ENCODE data around the gene DOCK2. TPM values are rescaled to one million over a fixed set of nuclear protein-coding genes. Genes with fewer than 3 reads are reported as not detected.

DOCK2 gene
- total and polyA plus RNA-seq, 2 donors (not counting 3 experiments of a cell fraction or from before 2014, with no cell fraction given): 0.62 to 4.8 TPM

DNA sequence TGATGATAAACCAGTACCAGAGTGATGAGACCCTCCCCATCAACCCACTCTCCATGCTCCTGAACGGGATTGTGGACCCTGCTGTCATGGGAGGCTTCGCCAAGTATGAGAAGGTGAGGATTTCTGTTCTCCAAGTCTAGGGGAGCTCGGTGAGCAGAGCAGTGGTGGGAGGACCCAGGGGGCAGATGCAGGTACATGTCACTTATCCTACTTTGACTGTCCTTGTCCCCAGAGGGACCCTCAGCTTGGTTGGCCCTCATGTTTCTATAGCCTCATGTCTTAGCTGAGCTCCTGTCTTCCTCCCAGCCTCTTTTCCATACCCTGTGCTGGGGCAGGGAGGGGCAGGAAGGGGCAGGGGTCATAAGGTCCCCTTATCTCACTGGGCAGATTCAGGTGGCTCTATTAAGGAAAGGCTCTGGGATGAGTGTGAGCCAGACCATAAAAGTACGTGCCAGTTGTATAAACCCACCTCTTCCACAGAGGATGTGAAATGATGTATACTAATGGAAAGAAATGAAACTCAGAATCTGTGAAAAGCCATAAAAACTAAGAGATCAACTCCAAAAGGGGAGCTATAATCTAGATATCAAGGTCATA, 430.6 kb downstream of the DOCK2 start:
- peak; percentile 71 for DNase-seq (ENCODE audit: low read depth, low spot score)
- no peak overlapping the region for H3K4me3 ChIP-seq (replicated peaks in 1 of 3; ENCODE audit: insufficient read depth in 1 of 3, low read depth in 1 of 3, low read length in 3 of 3)
- H3K27ac ChIP-seq (ENCODE audit: insufficient read depth, low read depth, low read length): no peak overlapping the region
- dilution Hi-C loops (cut with MboI; ENCODE audit: extremely low pct_ligation_motif_present, low sequenced_read_pairs) (no loop called here), intact Hi-C loops (cut with micrococcal nuclease) (no loop called here)
- no peaks in the 10 kb centered on the region for H3K79me2 ChIP-seq (ENCODE audit: control insufficient read depth, insufficient read depth, low read length)
- H3K4me2 ChIP-seq (ENCODE audit: insufficient read depth, low read length): no peak overlapping the region
- H3K4me1 ChIP-seq (ENCODE audit: control insufficient read depth, extremely low read depth, insufficient read depth, low read length): peaks cover 11% of the 10 kb centered on the region
- no peak overlapping the region for H2AFZ ChIP-seq (ENCODE audit: low read depth, low read length)
- POLR2A ChIA-PET: no interaction called here
- no peaks in the 10 kb centered on the region for H3K9me3 ChIP-seq (replicated peaks; ENCODE audit: control insufficient read depth, insufficient read depth, low read length)
- H4K20me1 ChIP-seq (replicated peaks; ENCODE audit: control insufficient read depth, extremely low read depth, insufficient read depth, low read length): no peaks in the 10 kb centered on the region
- H3K9me1 ChIP-seq (replicated peaks; ENCODE audit: control insufficient read depth, extremely low read depth, insufficient read depth, low read length): no peaks in the 10 kb centered on the region
- no peaks in the 10 kb centered on the region for H3K27me3 ChIP-seq (ENCODE audit: control insufficient read depth in 2 of 2, insufficient read depth in 2 of 2, low read length in 2 of 2)
- H3K9ac ChIP-seq (replicated peaks; ENCODE audit: extremely low read depth, insufficient read depth, low read length): no peak overlapping the region
- CTCF ChIA-PET: interaction anchor here (0.6 to 2.2 kb wide), 7 partner anchors 11 to 829 kb away, joined by 3 to 8 read pairs (median 4); partner anchors contain the start of gene INSYN2B
- no peaks in the 10 kb centered on the region for H3K36me3 ChIP-seq (ENCODE audit: control insufficient read depth in 2 of 2, extremely low read depth in 1 of 2, insufficient read depth in 2 of 2, low read length in 2 of 2)
- TF ChIP-seq FOS (IDR thresholded peaks at IDR 0.05; ENCODE audit: borderline replicate concordance, insufficient read depth, low read length): no peak
- TF ChIP-seq EZH2 (IDR thresholded peaks at IDR 0.05; ENCODE audit: borderline replicate concordance, low read depth, low read length, severe bottlenecking): no peak
- TF ChIP-seq MYC (IDR thresholded peaks at IDR 0.05; ENCODE audit: low read depth, low read length): no peak
- TF ChIP-seq, protein P1, sequence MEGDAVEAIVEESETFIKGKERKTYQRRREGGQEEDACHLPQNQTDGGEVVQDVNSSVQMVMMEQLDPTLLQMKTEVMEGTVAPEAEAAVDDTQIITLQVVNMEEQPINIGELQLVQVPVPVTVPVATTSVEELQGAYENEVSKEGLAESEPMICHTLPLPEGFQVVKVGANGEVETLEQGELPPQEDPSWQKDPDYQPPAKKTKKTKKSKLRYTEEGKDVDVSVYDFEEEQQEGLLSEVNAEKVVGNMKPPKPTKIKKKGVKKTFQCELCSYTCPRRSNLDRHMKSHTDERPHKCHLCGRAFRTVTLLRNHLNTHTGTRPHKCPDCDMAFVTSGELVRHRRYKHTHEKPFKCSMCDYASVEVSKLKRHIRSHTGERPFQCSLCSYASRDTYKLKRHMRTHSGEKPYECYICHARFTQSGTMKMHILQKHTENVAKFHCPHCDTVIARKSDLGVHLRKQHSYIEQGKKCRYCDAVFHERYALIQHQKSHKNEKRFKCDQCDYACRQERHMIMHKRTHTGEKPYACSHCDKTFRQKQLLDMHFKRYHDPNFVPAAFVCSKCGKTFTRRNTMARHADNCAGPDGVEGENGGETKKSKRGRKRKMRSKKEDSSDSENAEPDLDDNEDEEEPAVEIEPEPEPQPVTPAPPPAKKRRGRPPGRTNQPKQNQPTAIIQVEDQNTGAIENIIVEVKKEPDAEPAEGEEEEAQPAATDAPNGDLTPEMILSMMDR (IDR thresholded peaks at IDR 0.05; ENCODE audit: extremely low read depth in 1 of 2, insufficient read depth in 1 of 2, low read depth in 1 of 2, low read length in 2 of 2): no peak
- no peak for TF ChIP-seq JUN (IDR thresholded peaks at IDR 0.05; ENCODE audit: borderline replicate concordance, insufficient read depth, insufficient read length, low read depth)
- TF ChIP-seq, protein P2, sequence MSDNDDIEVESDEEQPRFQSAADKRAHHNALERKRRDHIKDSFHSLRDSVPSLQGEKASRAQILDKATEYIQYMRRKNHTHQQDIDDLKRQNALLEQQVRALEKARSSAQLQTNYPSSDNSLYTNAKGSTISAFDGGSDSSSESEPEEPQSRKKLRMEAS (IDR thresholded peaks at IDR 0.05; ENCODE audit: insufficient read depth, insufficient read length): no peak
- no peak for TF ChIP-seq POLR2A (IDR thresholded peaks at IDR 0.05; ENCODE audit: low read depth, low read length)
- no peak for TF ChIP-seq GATA2 (IDR thresholded peaks at IDR 0.05; ENCODE audit: insufficient read depth, insufficient read length, low read depth, low read length)
- TF ChIP-seq POLR2AphosphoS5 (IDR thresholded peaks at IDR 0.05; ENCODE audit: insufficient read depth, low read depth, low read length): no peak
- BruUV-seq (replicated peaks): no TSS peak
- FAIRE-seq: no peak
